Fibroblast of lung (primary cell): Measurements from ENCODE around the gene ZBTB40. TPM values are rescaled to one million over a fixed set of nuclear protein-coding genes. Genes with fewer than 3 reads are reported as not detected.

ENCODE experiments used
- DNase-seq, 2 donors: peaks; one replicate each; pipeline versions ENCODE4 v3.0.0 to v3.0.0-alpha.2; 2010; ENCODE audit warnings: low read depth in 2 of 2
- H2AFZ ChIP-seq: 2 replicates; pipeline ENCODE4 v1.5.1; 2012; ENCODE audit warnings: low read length, control low read depth, inconsistent platforms
- H3K27ac ChIP-seq: 2 replicates; pipeline ENCODE4 v1.5.1; 2011; ENCODE audit warnings: low read length, control low read depth; ENCODE audit not compliant: insufficient read depth
- H3K27me3 ChIP-seq: 2 replicates; pipeline ENCODE4 v1.5.1; 2011; ENCODE audit warnings: mild to moderate bottlenecking, low read length; ENCODE audit not compliant: control insufficient read depth, insufficient read depth
- H3K36me3 ChIP-seq: 2 replicates; pipeline ENCODE4 v1.5.1; 2011; ENCODE audit warnings: low read length; ENCODE audit not compliant: control insufficient read depth, insufficient read depth
- H3K4me1 ChIP-seq: 2 replicates; pipeline ENCODE4 v1.5.1; 2011; ENCODE audit warnings: low read length; ENCODE audit not compliant: control insufficient read depth, insufficient read depth; ENCODE audit errors: extremely low read depth
- H3K4me2 ChIP-seq: 2 replicates; pipeline ENCODE4 v1.5.1; 2011; ENCODE audit warnings: low read length, control low read depth; ENCODE audit not compliant: insufficient read depth; ENCODE audit errors: extremely low read depth
- H3K4me3 ChIP-seq, 4 experiments: fragments of 200-600 bp in 1 of 4; sonication (generic) in 1 of 4; replicated peaks in 1 of 4; 2 replicates each; pipeline ENCODE4 v1.5.1; 2011 to 2016; ENCODE audit warnings: low read length in 4 of 4, low read depth in 3 of 4, mild to moderate bottlenecking in 3 of 4, control low read depth in 2 of 4, inconsistent platforms in 1 of 4, mixed read lengths in 1 of 4; ENCODE audit not compliant: insufficient read depth in 1 of 4; ENCODE audit errors: control extremely low read depth in 1 of 4
- H3K79me2 ChIP-seq: 2 replicates; pipeline ENCODE4 v1.5.1; 2012; ENCODE audit warnings: mild to moderate bottlenecking, low read length, inconsistent platforms; ENCODE audit not compliant: control insufficient read depth, insufficient read depth
- H3K9ac ChIP-seq: 2 replicates; pipeline ENCODE4 v1.5.1; 2011; ENCODE audit warnings: mild to moderate bottlenecking, low read length, control low read depth; ENCODE audit not compliant: insufficient read depth
- H3K9me3 ChIP-seq: 2 replicates; pipeline ENCODE4 v1.5.1; 2012; ENCODE audit warnings: low read depth, low read length; ENCODE audit not compliant: control insufficient read depth, insufficient read depth
- H4K20me1 ChIP-seq: 2 replicates; pipeline ENCODE4 v1.5.1; 2011; ENCODE audit warnings: low read length; ENCODE audit not compliant: control insufficient read depth, insufficient read depth; ENCODE audit errors: extremely low read depth
- EZH2 ChIP-seq: IDR thresholded peaks from 2 replicates; pipeline ENCODE4 v1.5.1; 2012; ENCODE audit warnings: low read length, control low read depth, mild to moderate bottlenecking; ENCODE audit errors: missing control alignments
- polyA plus RNA-seq, 2 donors: library from polyadenylated mRNA; depleted of rRNA in 1 of 2; stranded (reverse) in 1 of 2; unstranded in 1 of 2; fragments of >200 nt; gene quantifications; 2 replicates each; pipeline ENCODE4 v1.2.1, GENCODE V29; 2011 to 2012; ENCODE audit warnings: missing spikeins in 1 of 2
- total RNA-seq: library from RNA; depleted of rRNA; stranded (reverse); fragments of >200 nt; gene quantifications from 2 replicates; pipeline ENCODE4 v1.2.1, GENCODE V29; 2014
- TF ChIP-seq, protein P1 (sequence below), 2 donors: IDR thresholded peaks in 1 of 2; conservative IDR thresholded peaks in 1 of 2; 1 replicate in 1 of 2; 2 replicates in 1 of 2; pipeline ENCODE4 v1.5.1; 2011 to 2012; ENCODE audit warnings: low read length in 2 of 2, control low read depth in 1 of 2, inconsistent platforms in 1 of 2, low read depth in 1 of 2, mild to moderate bottlenecking in 1 of 2

ZBTB40 gene
- total and polyA plus RNA-seq, 2 donors (not counting 1 experiment from before 2014, with no cell fraction given) = 3.4 to 12.4 TPM

DNA sequence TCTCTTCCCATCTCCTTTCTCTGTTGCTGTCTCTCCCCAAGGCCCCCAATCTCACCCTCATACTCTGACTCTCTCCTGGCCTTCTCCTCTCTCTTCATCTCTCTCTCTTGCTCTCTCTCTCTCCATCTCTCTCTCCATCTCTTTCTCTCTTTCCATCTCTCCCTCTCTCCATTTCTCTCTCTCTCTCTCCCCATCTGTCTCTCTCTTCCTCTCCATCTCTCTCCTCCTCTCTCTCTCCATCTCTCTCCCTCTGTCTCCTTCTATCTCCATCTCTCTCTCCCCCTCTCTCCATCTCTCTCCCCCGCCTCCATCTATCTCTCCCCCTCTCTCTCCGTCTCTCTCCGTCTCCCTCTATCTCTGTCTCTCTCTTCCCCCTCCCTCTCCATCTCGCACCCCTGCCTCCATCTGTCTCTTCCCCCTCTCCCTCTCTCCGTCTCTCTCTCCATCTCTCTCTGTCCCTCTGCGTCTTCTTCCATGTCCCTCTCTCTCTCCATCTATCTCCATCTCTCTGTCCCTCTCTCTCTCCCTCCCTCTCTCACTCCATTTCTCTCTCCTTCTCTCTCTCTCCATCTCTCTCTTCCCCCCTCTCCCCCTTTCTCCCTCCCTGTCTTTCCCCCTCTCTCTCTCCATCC is 95.7 kb downstream of the ZBTB40 start:
- H3K9ac ChIP-seq = no peak overlapping the region
- no peak overlapping the region for H3K4me3 ChIP-seq
- no peak overlapping the region for H3K4me2 ChIP-seq
- H2AFZ ChIP-seq = no peak overlapping the region
- H3K36me3 ChIP-seq = no peaks in the 10 kb centered on the region
- H3K4me1 ChIP-seq = no peaks in the 10 kb centered on the region
- H4K20me1 ChIP-seq = no peaks in the 10 kb centered on the region
- TF ChIP-seq EZH2 = no peak
- TF ChIP-seq, protein P1, sequence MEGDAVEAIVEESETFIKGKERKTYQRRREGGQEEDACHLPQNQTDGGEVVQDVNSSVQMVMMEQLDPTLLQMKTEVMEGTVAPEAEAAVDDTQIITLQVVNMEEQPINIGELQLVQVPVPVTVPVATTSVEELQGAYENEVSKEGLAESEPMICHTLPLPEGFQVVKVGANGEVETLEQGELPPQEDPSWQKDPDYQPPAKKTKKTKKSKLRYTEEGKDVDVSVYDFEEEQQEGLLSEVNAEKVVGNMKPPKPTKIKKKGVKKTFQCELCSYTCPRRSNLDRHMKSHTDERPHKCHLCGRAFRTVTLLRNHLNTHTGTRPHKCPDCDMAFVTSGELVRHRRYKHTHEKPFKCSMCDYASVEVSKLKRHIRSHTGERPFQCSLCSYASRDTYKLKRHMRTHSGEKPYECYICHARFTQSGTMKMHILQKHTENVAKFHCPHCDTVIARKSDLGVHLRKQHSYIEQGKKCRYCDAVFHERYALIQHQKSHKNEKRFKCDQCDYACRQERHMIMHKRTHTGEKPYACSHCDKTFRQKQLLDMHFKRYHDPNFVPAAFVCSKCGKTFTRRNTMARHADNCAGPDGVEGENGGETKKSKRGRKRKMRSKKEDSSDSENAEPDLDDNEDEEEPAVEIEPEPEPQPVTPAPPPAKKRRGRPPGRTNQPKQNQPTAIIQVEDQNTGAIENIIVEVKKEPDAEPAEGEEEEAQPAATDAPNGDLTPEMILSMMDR (conservative IDR thresholded peaks at IDR 0.05 in 1 of 2, IDR thresholded peaks at IDR 0.05 in 1 of 2; ENCODE audit: low read depth in 1 of 2, low read length in 2 of 2) = no peak
- H3K9me3 ChIP-seq = no peaks in the 10 kb centered on the region
- no peak for DNase-seq
- H3K79me2 ChIP-seq = no peaks in the 10 kb centered on the region
- H3K27ac ChIP-seq = no peak overlapping the region
- H3K27me3 ChIP-seq = peaks cover 25% of the 10 kb centered on the region

- Histone ChIP-seq H3K4me3 (no peak overlapping the region), H3K9me3 (no peaks in the 10 kb centered on the region), H3K27ac (no peak overlapping the region), H2AFZ (no peak overlapping the region), H3K79me2 (no peaks in the 10 kb centered on the region), H3K4me2 (no peak overlapping the region), H3K9ac (no peak overlapping the region), H4K20me1 (no peaks in the 10 kb centered on the region), H3K4me1 (no peaks in the 10 kb centered on the region), H3K36me3 (no peaks in the 10 kb centered on the region), H3K27me3 (peaks cover 28% of the 10 kb centered on the region)
- no peak for TF ChIP-seq EZH2
- TF ChIP-seq, protein P1 (conservative IDR thresholded peaks at IDR 0.05 in 1 of 2, IDR thresholded peaks at IDR 0.05 in 1 of 2; ENCODE audit: low read depth in 1 of 2, low read length in 2 of 2) = no peak
- DNase-seq = no peak
Observed at GRCh38 chr1:22547818-22548462, 96.3 kb downstream of the ZBTB40 start.

GRCh38 chr1:22550021-22550420 is 98.4 kb downstream of the ZBTB40 start:
- TF ChIP-seq, protein P1 (conservative IDR thresholded peaks at IDR 0.05 in 1 of 2, IDR thresholded peaks at IDR 0.05 in 1 of 2; ENCODE audit: low read depth in 1 of 2, low read length in 2 of 2) = no peak
- TF ChIP-seq EZH2 = no peak
- Histone ChIP-seq H3K9ac (no peak overlapping the region), H3K4me1 (no peaks in the 10 kb centered on the region), H3K27me3 (peaks cover 36% of the 10 kb centered on the region), H3K4me2 (no peak overlapping the region), H3K27ac (no peak overlapping the region), H3K79me2 (no peaks in the 10 kb centered on the region), H4K20me1 (no peaks in the 10 kb centered on the region), H3K9me3 (no peaks in the 10 kb centered on the region), H2AFZ (no peak overlapping the region), H3K36me3 (no peaks in the 10 kb centered on the region), H3K4me3 (no peak overlapping the region)
- no peak for DNase-seq
